HPDE6-E6E7 (cell line): Measurements from ENCODE around the gene AFF4.
A peak's percentile ranks its signal among the peaks of the same experiment; 100 is the strongest.
"Not testable (repeated sequence)": the region's sequence is repeated elsewhere in the genome, so short reads cannot be mapped to it uniquely, and the experiment has no call there.

Source experiments
- DNase-seq: peaks from one replicate; pipeline ENCODE4 v3.0.0; 2011; ENCODE audit warnings: missing footprints; ENCODE audit errors: extremely low spot score

Gene AFF4

GRCh38 chr5:132963171-132964104 lies at the start of gene AFF4:
AFF4 (minus strand) TSS chr5:132963634; CDS start chr5:132937189, 26,445 bp downstream.
- DNase-seq = peak; percentile 96

GRCh38 chr5:133008455-133008854 lies 45.0 kb upstream of the AFF4 start:
- DNase-seq = not testable (repeated sequence)

GRCh38 chr5:133006653-133007052 lies 43.2 kb upstream of the AFF4 start:
- no peak for DNase-seq

GRCh38 chr5:132999246-132999645 lies 35.8 kb upstream of the AFF4 start:
- DNase-seq = no peak

- no peak for DNase-seq
Measured at GRCh38 chr5:132998556-132998955, 35.1 kb upstream of the AFF4 start.

- no peak for DNase-seq
Measured at GRCh38 chr5:132996307-132996706, 32.9 kb upstream of the AFF4 start.

- DNase-seq = no peak
Measured at GRCh38 chr5:132987531-132988408, 24.3 kb upstream of the AFF4 start.

GRCh38 chr5:132982971-132983370 lies 19.5 kb upstream of the AFF4 start:
- DNase-seq = not testable (repeated sequence)

GRCh38 chr5:132981288-132981687 lies 17.9 kb upstream of the AFF4 start:
- DNase-seq = no peak

GRCh38 chr5:132979976-132980375 lies 16.5 kb upstream of the AFF4 start:
- DNase-seq = no peak

GRCh38 chr5:132979367-132979940 lies 16.0 kb upstream of the AFF4 start:
- peak; percentile 9 for DNase-seq

- DNase-seq = no peak
Measured at GRCh38 chr5:132976852-132977251, 13.4 kb upstream of the AFF4 start.

GRCh38 chr5:132972436-132972828 lies 9.0 kb upstream of the AFF4 start:
- DNase-seq = not testable (repeated sequence)

- no peak for DNase-seq
Measured at GRCh38 chr5:132971483-132972435, 8.3 kb upstream of the AFF4 start.

- no peak for DNase-seq
Measured at GRCh38 chr5:132965120-132965519, 1.7 kb upstream of the AFF4 start.

- DNase-seq = peak; percentile 35
Measured at GRCh38 chr5:132962429-132963021, 909 bp downstream of the AFF4 start.

- no peak for DNase-seq
Measured at GRCh38 chr5:132961887-132962286, 1.5 kb downstream of the AFF4 start.

GRCh38 chr5:132961123-132961815 lies 2.2 kb downstream of the AFF4 start:
- DNase-seq = not testable (repeated sequence)

- DNase-seq = not testable (repeated sequence)
Measured at GRCh38 chr5:132956166-132956799, 7.2 kb downstream of the AFF4 start.
